Measurements from ENCODE around the gene SPCS2.
"Not testable (repeated sequence)": the region's sequence is repeated elsewhere in the genome, so short reads cannot be mapped to it uniquely, and the experiment has no call there.

The SPCS2 gene

GRCh38 chr11:75002516-75002915 lies 53.5 kb downstream of the SPCS2 start:
- DNase-seq = no peak

- DNase-seq = no peak
Measured at GRCh38 chr11:75004215-75004614, 55.1 kb downstream of the SPCS2 start.

GRCh38 chr11:75011357-75011756 lies 62.3 kb downstream of the SPCS2 start:
- no peak for DNase-seq

- DNase-seq = no peak
Measured at GRCh38 chr11:75011872-75012271, 62.8 kb downstream of the SPCS2 start.

GRCh38 chr11:75013051-75013450 lies 64.0 kb downstream of the SPCS2 start:
- DNase-seq = no peak

- no peak for DNase-seq
Measured at GRCh38 chr11:75014129-75014528, 65.1 kb downstream of the SPCS2 start.

GRCh38 chr11:75019200-75019599 lies 70.1 kb downstream of the SPCS2 start:
- not testable (repeated sequence) for DNase-seq

- DNase-seq = not testable (repeated sequence)
Measured at GRCh38 chr11:75020328-75020727, 71.3 kb downstream of the SPCS2 start.

- no peak for DNase-seq
Measured at GRCh38 chr11:75022296-75022695, 73.2 kb downstream of the SPCS2 start.

GRCh38 chr11:75022759-75023396 lies 73.8 kb downstream of the SPCS2 start:
- DNase-seq = peak; percentile 77 to 88

- DNase-seq = no peak
Measured at GRCh38 chr11:75023446-75024067, 74.5 kb downstream of the SPCS2 start.

- DNase-seq = no peak
Measured at GRCh38 chr11:75024068-75024449, 75.0 kb downstream of the SPCS2 start.

- peak in 1 of 2 experiments; percentile 12 for DNase-seq
Measured at GRCh38 chr11:75024764-75025211, 75.7 kb downstream of the SPCS2 start.

- no peak for DNase-seq
Measured at GRCh38 chr11:75025561-75025960, 76.5 kb downstream of the SPCS2 start.

GRCh38 chr11:75028321-75028720 lies 79.3 kb downstream of the SPCS2 start:
- DNase-seq = no peak
